Right renal cortex interstitium (tissue), 3 donors: ENCODE data around the gene MBD6. TPM values are rescaled to one million over a fixed set of nuclear protein-coding genes. Genes with fewer than 3 reads are reported as not detected.
"Not testable (repeated sequence)": the region's sequence is repeated elsewhere in the genome, so short reads cannot be mapped to it uniquely, and the experiment has no call there.

ENCODE experiments used
- DNase-seq, 3 donors: peaks; one replicate each; pipeline ENCODE4 v3.0.0-alpha.2; 2013; ENCODE audit warnings: low read depth in 3 of 3, low spot score in 2 of 3
- polyA plus RNA-seq, 3 donors: library from polyadenylated mRNA; unstranded; fragments of 120-200 nt; gene quantifications; one replicate each; pipeline ENCODE4 v1.2.1, GENCODE V29; 2013; ENCODE audit not compliant: insufficient read length in 3 of 3

MBD6 gene
- polyA plus RNA-seq, 3 donors: 36.8 to 44.8 (median 41.6) TPM

DNA sequence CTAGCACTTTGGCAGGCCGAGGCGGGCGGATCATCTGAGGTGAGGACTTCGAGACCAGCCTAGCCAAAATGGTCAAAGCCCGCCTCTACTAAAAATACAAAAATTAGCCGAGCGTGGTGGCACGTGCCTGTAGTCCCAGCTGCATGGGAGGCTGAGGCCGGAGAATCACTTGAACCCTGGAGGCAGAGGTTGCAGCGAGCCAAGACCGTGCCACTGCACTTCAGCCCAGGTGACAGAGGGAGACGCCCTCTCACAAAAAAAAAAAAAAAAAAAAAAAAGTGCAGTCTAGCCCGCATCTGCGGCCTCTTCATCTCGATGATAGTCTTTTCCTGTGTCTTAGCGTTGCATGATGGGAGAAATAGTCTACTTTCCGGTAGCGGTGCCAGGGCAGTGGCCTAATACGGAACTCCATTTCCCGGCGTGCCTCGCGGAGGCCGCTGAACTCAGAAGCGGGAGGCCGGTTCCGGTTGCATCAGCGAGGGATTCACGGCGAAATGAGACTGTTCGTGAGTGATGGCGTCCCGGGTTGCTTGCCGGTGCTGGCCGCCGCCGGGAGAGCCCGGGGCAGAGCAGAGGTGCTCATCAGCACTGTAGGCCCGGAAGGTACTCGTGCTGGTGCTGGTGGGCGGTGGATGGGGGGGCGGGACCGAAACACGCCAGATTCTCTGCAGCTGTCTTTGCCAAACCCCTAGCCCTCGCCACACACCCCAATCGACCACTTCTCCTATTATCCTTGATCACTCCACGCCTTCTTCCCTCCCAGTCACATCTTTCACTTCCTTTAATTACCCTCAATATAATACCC is 34.8 kb upstream of the MBD6 start, which contains the start of gene MARS1:
MARS1 (plus strand) TSS at position 472 of the 805 bp plus-strand sequence; CDS start at position 495, 23 bp downstream.
- peak; percentile 89 to 92 (median 91) for DNase-seq

DNA sequence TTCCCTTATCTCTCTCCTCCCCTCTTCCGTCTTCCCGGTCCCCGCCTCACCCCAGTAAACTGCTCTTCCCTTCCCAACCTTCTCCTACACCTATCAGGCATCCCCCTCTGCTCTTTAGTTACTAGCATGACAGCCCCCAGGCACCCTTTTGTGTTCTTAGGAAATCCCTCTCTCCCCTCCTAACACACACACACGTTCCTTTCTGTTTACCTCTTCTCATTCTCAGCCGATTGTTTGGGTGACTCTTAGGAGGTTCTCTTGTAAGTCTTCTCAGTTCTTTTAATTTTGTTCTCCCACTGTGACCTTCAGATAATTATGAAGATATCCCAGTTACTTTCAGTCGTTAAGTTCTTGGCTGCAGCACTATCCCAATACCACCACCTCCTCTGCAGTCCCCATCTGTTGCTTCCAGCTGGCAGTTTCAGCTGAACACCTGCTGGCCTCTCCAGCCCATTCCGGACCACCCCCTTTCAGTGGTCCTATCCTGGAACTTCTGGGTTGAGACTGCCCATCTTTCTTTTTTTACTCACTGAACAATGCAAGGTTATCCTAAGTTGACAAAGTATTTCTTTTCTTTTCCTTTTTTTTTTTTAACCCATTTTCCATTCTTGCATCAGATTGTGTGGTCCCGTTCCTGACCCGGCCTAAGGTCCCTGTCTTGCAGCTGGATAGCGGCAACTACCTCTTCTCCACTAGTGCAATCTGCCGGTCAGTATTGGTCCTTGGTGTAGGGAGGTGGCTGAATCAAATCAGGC is 34.0 kb upstream of the MBD6 start:
- DNase-seq: no peak

DNA sequence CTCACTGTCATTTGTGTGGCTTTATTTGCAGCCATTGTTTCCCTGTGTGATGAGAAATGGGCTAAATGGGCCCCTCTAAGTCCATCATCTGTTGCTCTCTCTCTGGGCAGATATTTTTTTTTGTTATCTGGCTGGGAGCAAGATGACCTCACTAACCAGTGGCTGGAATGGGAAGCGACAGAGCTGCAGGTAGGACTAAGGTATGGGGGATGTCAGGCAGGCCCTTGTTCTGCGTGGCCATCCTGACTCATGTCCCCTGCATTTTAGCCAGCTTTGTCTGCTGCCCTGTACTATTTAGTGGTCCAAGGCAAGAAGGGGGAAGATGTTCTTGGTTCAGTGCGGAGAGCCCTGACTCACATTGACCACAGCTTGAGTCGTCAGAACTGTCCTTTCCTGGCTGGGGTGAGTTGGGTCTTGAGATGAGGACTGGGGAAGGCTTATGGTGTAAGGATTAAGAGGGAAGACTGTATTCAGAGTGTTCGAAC is 33.4 kb upstream of the MBD6 start:
- DNase-seq: no peak

DNA sequence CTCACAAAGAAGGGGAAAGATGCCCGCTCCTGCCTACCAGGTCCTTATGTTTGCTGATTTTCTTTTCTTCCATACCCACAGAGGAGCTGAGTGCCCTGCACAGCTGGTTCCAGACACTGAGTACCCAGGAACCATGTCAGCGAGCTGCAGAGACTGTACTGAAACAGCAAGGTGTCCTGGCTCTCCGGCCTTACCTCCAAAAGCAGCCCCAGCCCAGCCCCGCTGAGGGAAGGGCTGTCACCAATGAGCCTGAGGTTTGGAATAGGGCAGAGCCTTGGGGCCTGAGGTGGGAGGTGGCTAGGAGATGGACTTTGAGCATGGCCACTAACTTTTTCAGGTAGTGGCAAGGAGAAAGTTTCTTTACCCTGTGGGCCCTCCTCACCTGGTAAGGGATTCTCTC is 32.5 kb upstream of the MBD6 start:
- DNase-seq: no peak

DNA sequence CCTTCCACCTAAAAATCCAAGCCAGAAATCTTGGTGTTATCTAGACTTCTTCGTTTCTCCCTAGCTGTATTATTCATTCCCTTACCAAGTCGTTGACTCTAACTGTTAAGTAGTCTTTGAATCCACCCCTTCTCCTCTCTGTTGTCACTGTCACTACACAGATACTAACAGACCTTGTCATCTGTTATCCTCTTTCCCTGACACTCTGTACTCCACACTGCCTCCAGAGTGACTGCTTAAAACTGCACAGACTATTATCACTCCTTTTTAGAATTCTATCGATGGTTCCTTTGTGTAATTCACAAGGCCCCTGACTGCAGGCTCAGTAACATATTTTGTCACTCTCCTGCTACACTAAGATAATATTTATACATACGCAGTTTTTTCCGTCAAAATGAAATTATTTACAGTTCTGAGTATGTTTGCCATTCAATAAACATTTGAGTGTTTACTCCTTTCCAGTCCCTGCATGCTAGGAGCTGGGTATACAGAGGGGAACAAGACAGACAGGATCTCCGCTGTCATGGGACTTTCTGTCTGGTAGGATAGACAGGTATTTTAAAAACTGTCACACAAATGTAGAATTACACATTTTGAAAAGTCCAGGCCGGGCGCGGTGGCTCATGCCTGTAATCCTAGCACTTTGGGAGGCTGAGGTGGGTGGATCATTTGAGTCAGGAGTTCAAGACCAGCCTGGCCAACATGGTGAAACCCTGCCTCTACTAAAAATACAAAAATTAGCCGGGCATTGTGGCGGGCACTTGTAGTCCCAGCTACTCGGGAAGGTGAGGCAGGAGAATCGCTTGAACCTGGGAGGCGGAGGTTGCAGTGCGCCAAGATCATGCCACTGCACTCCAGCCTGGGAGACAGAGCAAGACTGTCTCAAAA is 31.0 kb upstream of the MBD6 start:
- no peak for DNase-seq

DNA sequence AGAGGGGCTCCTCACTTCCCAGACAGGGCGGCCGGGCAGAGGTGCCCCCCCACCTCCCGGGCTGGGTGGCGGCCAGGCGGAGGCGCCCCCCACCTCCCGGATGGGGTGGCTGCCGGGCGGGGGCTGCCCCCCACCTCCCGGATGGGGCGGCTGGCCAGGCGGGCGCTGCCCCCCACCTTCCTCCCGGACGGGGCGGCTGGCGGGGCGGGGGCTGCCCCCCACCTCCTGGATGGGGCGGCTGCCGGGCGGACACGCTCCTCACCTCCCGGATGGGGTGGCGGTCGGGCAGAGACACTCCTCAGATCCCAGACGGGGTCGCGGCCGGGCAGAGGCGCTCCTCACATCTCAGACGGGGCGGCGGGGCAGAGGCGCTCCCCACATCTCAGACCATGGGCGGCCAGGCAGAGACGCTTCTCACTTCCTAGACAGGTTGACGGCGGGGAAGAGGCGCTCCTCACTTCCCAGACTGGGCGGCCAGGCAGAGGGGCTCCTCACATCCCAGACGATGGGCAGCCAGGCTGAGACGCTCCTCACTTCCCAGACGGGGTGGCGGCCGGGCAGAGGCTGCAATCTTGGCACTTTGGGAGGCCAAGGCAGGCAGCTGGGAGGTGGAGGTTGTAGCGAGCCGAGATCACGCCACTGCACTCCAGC is 27.4 kb upstream of the MBD6 start:
- DNase-seq: not testable (repeated sequence)

GRCh38 chr12:57496822-57497221 is 25.8 kb upstream of the MBD6 start:
- DNase-seq: no peak

DNA sequence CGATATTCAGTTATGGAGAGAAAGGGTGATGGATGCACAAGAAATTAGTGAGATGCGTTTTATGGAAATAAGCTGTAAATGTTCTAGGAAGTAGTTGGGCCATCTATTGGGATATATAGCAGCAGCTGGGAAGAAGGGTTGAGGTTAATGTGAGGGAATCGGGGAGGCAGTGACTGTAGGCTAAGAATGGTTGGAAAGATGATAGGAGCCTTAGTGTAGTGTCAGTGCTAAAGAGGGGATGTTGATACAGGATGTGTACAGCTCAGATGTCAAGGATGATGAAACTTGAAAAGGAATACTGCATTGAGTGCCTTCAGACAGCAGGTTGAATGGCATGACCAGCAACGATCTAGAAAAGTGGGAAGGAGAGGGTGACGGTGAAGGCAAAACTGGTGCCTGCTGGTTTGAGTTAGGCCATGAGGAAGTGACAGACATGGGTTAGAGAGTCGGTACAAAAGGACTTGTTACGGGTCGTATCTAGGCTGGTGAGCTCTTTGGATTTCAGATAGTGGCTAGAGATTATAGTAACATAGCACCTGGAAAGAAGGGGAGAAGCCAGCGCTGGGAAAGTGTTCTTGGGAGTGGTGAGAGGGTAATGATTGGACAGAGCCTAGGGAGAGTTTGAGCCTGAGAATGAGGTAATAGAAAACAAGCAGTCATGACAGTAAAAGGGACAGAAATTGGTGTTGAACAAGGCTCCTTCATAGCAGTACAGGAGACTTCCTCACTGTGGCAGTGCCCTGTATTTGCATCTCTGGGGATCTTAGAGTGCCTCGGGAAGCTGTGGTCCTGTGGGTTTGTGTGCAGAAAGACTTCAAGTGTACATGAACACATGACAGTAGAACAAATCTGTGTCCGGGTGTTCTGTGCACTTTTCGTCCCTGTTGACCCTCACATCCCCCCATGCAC is 25.1 kb upstream of the MBD6 start:
- DNase-seq: no peak

GRCh38 chr12:57498132-57498502 is 24.5 kb upstream of the MBD6 start:
- no peak for DNase-seq

GRCh38 chr12:57498571-57498970 is 24.1 kb upstream of the MBD6 start:
- DNase-seq: no peak

GRCh38 chr12:57500213-57500612 is 22.4 kb upstream of the MBD6 start:
- DNase-seq: no peak

GRCh38 chr12:57502311-57502969 is 20.2 kb upstream of the MBD6 start:
- DNase-seq: not testable (repeated sequence)

GRCh38 chr12:57506541-57506940 is 16.1 kb upstream of the MBD6 start:
- DNase-seq: not testable (repeated sequence)

- DNase-seq: not testable (repeated sequence)
Measured at GRCh38 chr12:57507796-57508195, 14.8 kb upstream of the MBD6 start.

GRCh38 chr12:57511161-57511560 is 11.5 kb upstream of the MBD6 start:
- no peak for DNase-seq

- no peak for DNase-seq
Measured at GRCh38 chr12:57511588-57512325, 10.9 kb upstream of the MBD6 start.

- DNase-seq: no peak
Measured at GRCh38 chr12:57512665-57513064, 10.0 kb upstream of the MBD6 start.

GRCh38 chr12:57513266-57513665 is 9.4 kb upstream of the MBD6 start:
- DNase-seq: no peak
